Measurements from ENCODE around the gene ZBTB7C. TPM values are rescaled to one million over a fixed set of nuclear protein-coding genes. Genes with fewer than 3 reads are reported as not detected.

Gene ZBTB7C
- total RNA-seq, 1 donor from 2014 or later = 13.0 TPM

- no peak overlapping the region for H3K27ac Mint-ChIP-seq
- H3K4me3 Mint-ChIP-seq = peak overlapping the region; percentile 47
- no peaks in the 10 kb centered on the region for H3K27me3 Mint-ChIP-seq
- no peaks in the 10 kb centered on the region for H3K36me3 Mint-ChIP-seq
- DNase-seq (ENCODE audit: extremely low spot score, unreplicated experiment) = no peak
- no peaks in the 10 kb centered on the region for H3K9me3 Mint-ChIP-seq
- TF ChIP-seq, protein P1, sequence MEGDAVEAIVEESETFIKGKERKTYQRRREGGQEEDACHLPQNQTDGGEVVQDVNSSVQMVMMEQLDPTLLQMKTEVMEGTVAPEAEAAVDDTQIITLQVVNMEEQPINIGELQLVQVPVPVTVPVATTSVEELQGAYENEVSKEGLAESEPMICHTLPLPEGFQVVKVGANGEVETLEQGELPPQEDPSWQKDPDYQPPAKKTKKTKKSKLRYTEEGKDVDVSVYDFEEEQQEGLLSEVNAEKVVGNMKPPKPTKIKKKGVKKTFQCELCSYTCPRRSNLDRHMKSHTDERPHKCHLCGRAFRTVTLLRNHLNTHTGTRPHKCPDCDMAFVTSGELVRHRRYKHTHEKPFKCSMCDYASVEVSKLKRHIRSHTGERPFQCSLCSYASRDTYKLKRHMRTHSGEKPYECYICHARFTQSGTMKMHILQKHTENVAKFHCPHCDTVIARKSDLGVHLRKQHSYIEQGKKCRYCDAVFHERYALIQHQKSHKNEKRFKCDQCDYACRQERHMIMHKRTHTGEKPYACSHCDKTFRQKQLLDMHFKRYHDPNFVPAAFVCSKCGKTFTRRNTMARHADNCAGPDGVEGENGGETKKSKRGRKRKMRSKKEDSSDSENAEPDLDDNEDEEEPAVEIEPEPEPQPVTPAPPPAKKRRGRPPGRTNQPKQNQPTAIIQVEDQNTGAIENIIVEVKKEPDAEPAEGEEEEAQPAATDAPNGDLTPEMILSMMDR (conservative IDR thresholded peaks at IDR 0.05) = no peak
- H3K4me1 Mint-ChIP-seq (ENCODE audit: unreplicated experiment) = peaks cover 26% of the 10 kb centered on the region
Observed at GRCh38 chr18:48072428-48073204, 336.6 kb downstream of the ZBTB7C start.

GRCh38 chr18:48068916-48069445 lies 340.2 kb downstream of the ZBTB7C start:
- no peaks in the 10 kb centered on the region for H3K36me3 Mint-ChIP-seq
- H3K27me3 Mint-ChIP-seq = no peaks in the 10 kb centered on the region
- no peak overlapping the region for H3K4me3 Mint-ChIP-seq
- H3K27ac Mint-ChIP-seq = no peak overlapping the region
- TF ChIP-seq, protein P1 (conservative IDR thresholded peaks at IDR 0.05) = no peak
- peaks cover 21% of the 10 kb centered on the region for H3K4me1 Mint-ChIP-seq (ENCODE audit: unreplicated experiment)
- H3K9me3 Mint-ChIP-seq = peaks cover 4% of the 10 kb centered on the region
- DNase-seq (ENCODE audit: extremely low spot score, unreplicated experiment) = no peak

GRCh38 chr18:48066225-48066652 lies 342.9 kb downstream of the ZBTB7C start:
- Mint-ChIP-seq H3K27ac (peak overlapping the region; percentile 65), H3K27me3 (no peaks in the 10 kb centered on the region), H3K4me1 (ENCODE audit: unreplicated experiment) (peaks cover 13% of the 10 kb centered on the region), H3K4me3 (no peak overlapping the region), H3K36me3 (no peaks in the 10 kb centered on the region), H3K9me3 (peaks cover 4% of the 10 kb centered on the region)
- TF ChIP-seq, protein P1 (conservative IDR thresholded peaks at IDR 0.05) = no peak
- DNase-seq (ENCODE audit: extremely low spot score, unreplicated experiment) = no peak

GRCh38 chr18:48065601-48065995 lies 343.6 kb downstream of the ZBTB7C start:
- H3K27me3 Mint-ChIP-seq = no peaks in the 10 kb centered on the region
- peaks cover 19% of the 10 kb centered on the region for H3K4me1 Mint-ChIP-seq (ENCODE audit: unreplicated experiment)
- H3K27ac Mint-ChIP-seq = peak overlapping the region; percentile 65
- TF ChIP-seq, protein P1 (conservative IDR thresholded peaks at IDR 0.05) = no peak
- peak overlapping the region; percentile 13 for H3K4me3 Mint-ChIP-seq
- DNase-seq (ENCODE audit: extremely low spot score, unreplicated experiment) = no peak
- peaks cover 4% of the 10 kb centered on the region for H3K9me3 Mint-ChIP-seq
- no peaks in the 10 kb centered on the region for H3K36me3 Mint-ChIP-seq

DNA sequence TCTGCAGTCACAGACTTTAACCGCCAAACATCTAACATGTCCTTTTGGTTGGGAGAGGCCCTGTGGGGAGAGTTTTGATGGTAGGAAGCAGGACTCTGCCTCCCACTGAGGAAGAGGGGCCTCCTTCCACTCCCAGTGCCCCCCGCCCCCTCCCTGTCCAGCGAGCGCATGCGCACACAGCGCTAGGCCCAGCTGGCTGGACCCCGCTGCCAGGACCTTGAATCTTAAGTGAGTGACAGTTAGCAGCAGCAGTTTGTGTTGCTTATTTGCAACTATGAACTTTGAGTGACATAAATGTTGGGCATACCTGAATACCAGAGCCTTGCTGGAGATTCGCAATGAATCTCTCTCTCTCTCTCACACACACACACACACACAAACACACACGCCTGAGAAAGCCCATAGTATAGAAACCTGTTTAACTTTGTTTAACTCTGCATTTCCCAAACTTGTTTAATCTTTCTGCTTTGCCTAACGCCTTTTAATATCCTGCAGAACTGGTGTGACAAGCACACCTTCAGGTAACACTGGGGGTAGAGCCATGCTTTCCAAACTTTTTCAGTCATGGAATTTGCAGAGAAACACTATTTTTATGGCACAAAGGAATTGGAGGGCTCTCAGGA lies 344.1 kb downstream of the ZBTB7C start:
- Mint-ChIP-seq H3K9me3 (peaks cover 4% of the 10 kb centered on the region), H3K36me3 (no peaks in the 10 kb centered on the region), H3K27ac (peak overlapping the region; percentile 65), H3K27me3 (no peaks in the 10 kb centered on the region), H3K4me3 (peak overlapping the region; percentile 13), H3K4me1 (ENCODE audit: unreplicated experiment) (peaks cover 25% of the 10 kb centered on the region)
- DNase-seq (ENCODE audit: extremely low spot score, unreplicated experiment) = no peak
- TF ChIP-seq, protein P1 (conservative IDR thresholded peaks at IDR 0.05) = no peak

Data from type B pancreatic cell (in vitro differentiated cells).